ENCODE measurements around the gene CTNS.

CTNS gene

DNA sequence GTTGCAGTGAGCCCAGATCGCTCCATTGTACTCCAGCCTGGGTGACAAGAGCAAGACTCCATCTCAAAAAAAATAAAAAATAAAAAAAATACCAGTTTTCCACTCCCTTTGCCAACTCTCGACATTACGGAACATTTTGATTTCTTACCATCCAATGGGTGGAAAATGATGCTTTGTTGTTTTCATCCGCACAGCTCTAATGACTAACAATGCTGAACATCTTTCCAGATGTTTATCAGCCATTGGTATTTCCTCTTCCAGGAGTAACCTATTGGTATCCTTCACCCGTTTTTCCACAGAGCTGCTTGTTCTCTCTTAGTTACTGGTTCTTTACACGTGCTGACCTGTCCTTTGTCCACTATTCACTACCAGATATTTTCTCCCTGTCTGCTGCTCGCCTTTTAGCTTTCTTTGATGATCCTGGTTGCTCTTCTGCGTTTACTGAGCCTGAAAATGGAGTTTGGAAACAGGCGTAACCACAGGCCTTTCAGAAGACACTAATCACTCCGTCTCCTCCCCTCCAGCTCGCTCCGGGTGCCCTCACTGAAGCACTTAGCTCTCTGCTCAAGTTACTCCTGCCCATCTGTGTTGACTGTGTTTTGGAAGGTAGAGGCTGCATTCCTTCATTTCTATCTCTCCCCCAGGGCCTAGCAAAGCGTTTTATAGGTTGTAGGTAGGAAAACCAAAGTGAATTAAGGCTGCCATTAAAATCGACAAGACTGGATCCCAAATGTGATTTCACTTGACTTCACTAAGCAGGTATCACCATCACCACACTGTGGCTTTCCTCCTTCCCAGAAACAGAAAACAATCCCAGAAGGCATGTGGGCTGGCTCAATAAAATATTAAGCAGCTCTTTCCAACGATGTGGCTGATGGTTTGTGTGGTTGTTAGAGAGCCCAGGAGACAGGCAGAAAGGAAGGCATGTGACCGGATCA, 9.5 kb upstream of the CTNS start:
- no peak for DNase-seq

DNA sequence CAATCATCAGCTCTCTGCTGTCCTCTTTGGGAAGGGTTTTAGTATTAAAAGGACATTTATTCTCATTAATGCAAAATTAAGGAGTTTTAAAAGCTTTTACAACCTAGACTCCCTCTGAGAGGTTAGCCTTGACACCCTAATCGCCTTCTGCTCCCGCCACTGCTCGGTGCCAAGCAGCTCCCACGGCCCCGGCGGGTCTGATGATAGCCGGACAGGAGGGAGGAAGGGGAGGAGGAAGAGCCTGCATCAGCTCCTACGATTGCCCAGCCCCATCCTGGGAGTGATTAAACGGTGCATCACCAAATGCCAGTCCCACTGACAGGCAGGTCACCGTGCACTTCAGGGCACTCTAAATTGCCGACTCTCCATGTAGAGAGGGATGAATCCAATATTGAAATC, 8.8 kb upstream of the CTNS start:
- no peak for DNase-seq

DNA sequence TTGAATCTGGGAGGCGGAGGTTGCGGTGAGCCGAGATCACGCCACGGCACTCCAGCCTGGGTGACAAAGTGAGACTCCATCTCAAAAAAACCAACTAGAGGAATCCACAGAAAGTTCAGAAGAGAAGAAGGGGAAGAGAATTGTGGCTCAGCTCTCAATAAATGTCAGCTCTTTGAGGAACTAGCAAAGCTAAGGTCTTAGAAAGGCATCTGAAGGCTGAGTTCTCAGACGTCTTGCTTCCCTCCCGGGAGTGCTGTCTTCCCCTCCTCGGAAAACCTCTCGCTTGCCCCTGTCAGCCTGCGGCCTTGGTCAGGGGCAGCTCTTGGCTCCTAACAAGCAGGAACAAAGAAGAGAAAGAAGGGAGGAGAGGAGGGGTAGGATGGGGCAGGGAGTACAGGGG, 5.8 kb upstream of the CTNS start:
- DNase-seq = no peak

DNA sequence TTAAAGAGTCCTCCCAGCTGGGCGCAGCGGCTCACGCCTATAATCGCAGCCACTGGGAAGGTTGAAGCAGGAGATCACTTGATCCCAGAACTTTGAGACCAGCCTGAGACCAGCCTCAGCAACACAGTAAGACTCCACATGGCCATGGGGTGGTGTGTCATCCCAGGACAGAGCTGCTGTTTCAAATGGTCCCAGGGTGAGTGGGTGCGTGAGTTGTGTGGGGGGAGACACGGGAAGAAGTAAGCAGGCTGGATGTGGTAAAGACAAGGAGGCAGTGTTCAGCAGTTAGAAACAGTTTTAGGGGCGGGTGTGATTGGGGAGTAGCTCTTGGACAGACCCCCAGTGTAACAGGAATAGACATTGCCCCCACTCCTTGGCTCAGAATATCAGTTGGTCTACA, 4.3 kb upstream of the CTNS start:
- no peak for DNase-seq

DNA sequence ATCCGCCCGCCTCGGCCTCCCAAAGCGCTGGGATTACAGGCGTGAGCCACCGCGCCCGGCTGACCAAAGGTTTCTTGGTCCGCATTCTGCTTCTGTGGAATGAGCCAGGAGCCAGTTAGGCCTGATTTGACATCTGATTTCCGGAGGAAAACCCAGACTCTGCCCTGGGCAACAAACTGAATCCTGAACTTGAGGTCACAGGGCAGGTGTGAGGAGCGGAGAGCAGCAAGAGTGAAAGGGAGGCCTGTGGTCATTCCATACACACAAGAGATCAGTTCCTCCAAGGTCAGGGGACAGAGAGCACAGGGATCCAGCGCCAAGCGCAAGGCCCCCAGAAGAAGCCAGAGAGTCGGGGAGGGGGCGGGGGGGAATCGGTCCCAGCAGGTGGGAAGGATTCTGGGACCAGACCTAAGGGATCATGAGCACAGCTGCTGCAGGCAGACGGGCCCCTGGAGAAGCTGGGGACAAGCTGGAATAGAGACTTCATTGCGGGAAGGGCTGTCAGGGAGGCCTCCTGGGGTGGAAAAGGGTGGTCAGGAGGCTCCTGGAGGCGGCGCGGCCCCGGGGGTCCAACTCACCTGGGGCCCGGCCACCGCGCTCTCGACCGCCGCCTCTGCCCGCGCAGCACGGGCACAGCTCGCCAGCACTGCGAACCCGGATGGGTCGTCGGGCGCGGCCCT, 946 bp upstream of the CTNS start:
- no peak for DNase-seq

DNA sequence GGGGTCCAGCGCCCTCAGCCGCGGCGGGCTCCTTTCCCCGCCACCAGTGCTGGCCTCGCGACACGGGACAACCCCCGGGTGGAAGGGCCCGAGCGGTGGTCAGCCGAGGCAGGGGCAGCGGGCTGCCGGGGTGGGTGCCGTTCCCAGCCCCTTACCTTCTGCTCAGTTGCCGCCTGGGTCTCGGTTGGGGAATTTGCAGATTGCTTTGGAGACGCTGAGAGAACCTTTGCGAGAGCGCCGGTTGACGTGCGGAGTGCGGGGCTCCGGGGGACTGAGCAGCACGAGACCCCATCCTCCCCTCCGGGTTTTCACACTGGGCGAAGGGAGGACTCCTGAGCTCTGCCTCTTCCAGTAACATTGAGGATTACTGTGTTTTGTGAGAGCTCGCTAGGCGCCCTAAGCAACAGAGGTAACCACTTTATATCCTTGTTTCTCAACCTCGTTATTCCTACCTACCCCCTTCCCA, 381 bp downstream of the CTNS start:
- DNase-seq = no peak

DNA sequence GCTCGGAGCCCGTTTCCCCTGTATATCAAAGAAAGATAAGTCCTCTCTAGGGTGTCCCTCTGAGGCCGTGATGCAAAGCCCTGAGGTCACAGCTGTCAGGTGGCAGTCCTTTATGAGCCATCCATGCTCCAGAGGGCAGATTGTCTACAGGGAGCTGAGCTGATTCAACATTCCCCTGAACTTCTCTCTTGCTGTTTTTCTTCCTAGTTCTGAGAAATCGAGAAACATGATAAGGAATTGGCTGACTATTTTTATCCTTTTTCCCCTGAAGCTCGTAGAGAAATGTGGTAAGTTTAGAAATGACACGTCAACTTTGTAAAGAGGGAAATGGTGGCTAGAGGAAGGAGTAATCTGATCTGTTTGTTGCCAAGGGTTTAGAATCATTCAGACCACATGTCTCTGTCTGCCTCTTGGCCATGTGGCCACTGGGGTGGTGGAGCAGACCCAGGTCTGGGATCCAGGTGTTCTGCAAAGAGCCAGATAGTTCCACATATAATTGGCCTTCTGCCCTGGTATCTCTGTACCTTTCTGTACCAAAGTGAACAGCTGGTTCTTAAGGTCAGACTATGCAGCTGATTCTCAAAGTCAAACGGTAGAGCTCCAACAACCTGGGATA, 3.5 kb downstream of the CTNS start:
- no peak for DNase-seq

DNA sequence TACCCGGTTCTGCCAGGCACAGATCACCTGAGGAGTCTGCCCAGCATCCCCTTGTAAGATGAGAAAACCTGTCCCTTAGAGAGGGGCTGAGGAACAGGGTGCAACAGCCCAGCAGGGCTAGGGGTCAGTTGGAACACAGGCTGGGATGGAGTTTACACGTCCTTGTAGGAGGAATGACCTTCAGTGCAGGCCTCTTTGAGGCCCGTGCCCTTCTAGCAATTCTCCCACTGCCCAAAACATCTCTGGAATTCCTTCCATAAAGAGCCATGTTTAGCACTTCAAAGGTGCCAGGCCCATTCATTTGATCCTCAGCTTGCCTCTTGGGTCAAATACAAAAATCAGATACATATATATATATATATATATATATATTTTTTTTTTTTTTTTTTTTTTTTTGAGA, 4.5 kb downstream of the CTNS start:
- no peak for DNase-seq

DNA sequence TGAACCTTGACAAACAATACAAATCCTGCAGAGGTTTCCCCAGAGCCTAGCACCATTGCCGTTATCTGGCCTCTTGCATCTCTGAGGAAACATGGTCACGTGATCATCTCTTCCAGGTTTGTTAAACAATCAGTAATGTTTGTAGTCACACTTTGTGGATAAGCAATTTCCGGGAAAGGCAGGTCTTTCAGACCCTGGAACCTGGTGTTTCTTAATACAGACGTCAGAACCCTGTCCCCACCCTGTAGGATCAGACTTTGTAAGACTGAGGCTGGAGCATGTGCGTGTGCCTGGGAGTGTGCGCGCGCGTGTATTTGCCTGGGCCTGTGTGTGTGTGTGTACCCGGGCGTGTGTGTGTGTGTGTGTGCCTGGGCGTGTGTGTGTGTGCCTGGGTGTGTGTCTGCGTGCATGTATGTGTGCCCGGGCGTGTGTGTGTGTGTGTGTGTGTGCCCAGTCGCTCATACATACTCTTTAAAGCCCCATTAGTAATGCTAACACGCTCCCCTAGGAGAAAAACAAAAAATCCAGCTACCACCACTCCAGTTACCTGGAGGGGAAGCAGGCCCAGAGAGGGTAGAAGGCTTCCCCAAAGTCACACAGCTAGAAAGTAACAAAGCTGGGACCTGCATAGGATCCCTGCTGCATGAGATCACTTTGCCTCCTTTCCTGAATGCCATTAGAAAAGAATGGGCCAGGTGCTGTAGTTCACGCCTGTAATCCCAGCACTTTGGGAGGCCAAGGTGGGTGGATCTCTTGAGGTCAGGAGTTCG, 5.3 kb downstream of the CTNS start:
- peak; percentile 50 for DNase-seq

DNA sequence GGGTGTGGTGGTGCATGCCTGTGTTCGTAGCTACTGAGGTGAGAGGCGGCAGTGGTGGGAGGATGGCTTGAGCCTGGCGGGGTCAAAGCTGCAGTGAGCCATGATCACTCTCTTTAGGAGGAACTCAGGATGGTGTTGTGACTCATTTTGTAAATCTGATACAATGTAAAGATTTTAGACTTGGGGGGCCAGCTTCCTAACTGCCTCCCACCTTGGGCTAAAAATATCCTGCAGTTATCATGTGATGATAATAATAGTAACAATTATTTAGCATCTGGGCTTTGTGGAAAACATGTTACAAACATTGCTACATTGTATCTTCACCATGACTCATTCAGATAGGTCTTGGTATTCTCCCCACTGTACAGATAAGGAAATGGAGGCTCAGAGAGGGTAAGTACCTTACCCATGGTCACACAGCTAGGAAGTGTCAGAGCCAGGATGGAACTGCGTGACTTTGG, 7.4 kb downstream of the CTNS start:
- DNase-seq = no peak

DNA sequence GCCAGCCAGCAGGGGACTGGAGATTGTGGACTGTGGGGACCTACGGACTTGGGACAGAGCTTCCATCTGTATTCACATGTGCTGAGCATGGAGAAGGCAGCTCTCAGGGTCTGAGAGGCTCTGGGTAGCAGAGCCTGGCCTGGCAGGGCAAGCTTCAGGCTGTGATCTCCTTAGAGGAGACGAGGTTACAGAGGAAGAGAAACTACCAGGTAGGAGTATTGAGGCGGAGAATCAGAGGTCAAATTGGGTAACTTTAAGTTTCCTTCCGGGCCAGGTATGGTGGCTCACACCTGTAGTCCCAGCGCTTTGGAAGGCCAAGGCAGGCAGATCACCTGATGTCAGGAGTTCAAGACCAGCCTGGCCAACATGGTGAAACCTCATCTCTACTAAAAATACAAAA, 8.8 kb downstream of the CTNS start:
- no peak for DNase-seq

DNA sequence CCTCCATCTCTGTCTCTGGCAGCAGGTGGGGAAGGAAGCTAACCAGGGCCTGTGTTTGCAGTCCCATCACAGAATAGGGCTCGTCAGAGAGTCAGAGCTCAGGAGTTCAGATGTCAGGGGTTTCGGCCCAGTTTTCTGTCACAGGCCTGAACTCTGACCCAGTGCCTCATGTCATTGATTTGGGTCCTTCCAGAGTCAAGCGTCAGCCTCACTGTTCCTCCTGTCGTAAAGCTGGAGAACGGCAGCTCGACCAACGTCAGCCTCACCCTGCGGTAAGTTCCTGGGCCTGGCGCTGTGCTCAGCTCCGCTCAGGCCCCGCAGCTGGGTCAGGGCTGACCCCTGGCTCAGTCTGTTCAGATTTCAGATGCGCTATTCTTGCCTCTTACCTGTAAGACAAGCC, 10.7 kb downstream of the CTNS start:
- DNase-seq = no peak

DNA sequence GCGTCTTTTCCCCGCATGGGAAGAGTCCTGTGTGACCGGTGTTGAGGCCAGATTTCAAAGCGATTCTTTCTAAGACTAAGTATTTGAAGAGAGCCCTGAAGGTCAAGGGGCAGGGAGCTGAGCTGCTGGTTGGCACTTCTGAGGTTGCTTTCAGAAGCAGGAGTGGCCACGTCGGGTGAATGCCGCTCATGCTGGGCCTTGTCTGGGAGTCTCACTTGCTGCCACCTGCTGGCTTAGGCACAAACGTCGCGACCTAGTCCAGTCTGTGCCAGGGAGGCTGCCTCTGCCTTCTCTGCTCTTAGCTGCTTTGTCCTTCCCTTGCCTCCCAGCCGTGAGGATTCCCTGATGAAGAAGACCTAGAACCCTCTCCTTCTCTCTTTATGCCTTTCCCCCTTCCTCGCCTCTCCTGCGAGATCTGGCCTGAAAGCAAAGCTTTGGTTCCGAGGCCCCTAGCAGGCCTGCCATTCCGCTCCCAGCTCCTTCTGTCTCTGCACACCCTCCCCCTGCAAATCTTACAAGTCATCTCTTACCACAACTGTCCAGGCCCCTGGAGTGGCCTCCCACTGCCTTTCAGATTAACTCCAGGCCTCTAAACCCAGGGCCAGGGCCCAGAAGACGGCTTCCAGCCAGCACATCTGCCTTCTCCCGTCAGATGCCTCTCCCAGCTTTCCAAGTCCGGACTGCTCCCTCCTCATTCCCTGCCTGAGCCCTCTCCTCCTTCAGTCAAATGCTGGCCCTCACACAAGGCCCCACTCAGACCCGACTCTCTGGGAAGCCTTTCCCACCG, 11.4 kb downstream of the CTNS start:
- peak; percentile 28 for DNase-seq

DNA sequence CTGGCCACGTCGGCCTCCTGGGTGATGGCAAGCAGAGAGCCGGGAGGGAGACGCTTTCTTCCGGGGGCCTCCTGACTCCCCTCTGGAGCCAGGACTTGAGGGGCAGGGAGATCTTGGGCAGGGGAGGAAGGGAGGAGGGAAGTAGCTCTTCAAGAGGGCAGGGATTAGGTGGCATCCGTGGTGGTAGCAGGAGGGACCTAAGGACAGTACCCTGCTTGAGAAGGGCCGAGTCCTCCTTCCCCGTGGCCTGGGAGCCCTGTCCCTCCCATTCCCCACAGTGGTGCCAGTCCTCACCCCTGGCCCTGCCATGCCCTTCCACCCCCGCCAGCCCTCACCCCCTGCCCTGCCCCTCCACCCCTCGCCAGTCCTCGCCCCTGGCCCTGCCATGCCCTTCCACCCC, 19.2 kb downstream of the CTNS start:
- no peak for DNase-seq

DNA sequence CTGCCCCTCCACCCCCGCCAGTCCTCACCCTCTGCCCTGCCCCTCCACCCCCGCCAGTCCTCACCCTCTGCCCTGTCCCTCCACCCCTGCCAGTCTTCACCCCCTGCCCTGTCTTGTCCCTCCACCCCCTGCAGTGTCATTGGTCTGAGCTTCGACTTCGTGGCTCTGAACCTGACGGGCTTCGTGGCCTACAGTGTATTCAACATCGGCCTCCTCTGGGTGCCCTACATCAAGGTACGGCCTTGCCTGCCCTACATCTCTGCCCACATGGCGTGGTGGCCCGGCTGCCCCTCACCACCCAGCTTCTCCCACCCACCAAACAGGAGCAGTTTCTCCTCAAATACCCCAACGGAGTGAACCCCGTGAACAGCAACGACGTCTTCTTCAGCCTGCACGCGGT, 19.8 kb downstream of the CTNS start:
- no peak for DNase-seq

DNA sequence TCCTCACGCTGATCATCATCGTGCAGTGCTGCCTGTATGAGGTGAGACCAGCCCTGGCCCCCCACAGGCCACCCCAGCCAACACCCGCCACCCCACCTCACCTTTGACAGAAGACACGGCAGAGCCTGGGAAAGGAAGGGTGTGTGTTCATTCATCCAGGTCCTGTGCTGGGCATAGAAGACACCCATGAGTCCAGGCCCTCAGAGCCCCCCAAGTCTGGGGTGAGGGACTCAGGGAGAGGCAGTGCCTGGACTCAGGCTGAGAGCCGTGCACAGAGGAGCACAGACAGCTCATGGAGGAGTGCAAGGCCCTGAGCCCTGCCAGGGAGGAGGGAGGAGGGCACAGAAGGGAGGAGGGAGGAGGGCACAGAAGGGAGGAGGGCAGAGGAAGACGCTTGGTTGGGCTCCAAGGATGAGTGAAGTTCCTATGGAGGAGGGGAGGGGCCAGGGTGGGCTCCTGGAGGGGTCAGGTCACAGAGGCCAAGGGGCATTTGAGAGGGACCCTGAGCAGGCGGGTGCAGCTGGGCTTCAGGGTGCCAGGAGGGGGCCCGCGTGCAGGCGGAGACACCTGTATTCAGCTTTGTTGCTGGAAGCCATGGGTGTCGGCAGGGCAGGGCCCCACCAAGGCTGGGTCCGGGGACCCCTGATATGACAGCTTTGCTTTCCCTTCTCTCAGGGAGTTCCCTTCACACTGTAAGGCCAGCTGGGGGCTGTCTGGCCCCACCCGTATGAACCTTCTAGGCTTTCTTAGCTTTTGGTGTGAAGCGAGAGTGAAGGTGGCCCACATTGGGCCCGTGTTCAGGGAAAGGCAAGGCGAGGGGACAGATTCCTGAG, 20.4 kb downstream of the CTNS start:
- no peak for DNase-seq

DNA sequence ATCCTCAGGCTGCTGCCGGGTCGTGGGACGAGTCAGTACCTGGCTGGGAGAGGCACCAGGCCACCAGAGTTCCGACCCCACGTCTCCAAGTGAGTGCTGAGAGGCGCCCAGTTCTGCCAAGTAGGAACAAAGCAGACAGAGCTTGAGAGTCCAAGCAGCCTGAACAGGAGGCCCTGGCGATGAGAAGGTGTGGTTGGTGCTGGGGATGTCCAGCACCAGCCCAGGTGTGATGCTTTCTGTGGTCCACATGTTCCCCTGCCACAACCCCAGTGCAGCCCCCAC, 21.0 kb downstream of the CTNS start:
- DNase-seq = no peak

DNA sequence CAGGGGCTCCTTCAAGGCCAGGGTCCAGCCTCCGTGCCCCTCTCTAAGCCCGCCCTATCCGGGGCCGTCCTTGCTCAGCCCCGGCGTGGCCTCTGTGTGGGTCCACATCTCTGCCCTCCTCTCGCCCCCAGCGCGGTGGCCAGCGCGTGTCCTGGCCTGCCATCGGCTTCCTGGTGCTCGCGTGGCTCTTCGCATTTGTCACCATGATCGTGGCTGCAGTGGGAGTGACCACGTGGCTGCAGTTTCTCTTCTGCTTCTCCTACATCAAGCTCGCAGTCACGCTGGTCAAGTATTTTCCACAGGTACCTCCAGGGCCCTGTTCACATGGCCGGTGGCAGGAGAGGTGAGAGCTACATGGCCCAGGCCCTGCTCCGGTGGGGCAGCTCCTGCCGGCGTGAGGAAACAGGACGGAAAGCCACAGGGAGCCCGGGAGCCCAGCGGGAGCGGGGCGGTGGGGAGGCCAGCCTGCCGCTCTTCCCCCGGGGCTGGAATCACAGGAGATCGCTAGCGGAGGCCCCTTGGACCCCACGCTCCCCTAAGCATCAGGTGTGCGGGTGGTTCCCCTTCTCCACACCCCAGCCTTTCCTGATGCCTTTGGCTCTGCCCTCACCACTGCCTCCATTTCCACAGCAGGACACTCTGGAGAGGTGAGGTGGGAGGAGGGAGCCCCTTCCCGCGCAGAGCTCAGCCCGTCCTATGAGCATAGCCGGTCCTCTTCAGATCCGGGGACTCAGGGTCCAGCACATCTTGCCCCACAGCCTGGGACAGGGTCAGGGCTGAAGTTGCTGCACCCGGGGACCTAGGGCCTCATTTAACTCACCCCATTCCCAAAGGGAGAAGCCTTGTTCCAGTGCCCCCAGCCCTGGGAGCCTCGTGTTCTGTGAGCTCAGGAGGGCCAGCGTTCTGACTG, 21.6 kb downstream of the CTNS start:
- DNase-seq = no peak

DNA sequence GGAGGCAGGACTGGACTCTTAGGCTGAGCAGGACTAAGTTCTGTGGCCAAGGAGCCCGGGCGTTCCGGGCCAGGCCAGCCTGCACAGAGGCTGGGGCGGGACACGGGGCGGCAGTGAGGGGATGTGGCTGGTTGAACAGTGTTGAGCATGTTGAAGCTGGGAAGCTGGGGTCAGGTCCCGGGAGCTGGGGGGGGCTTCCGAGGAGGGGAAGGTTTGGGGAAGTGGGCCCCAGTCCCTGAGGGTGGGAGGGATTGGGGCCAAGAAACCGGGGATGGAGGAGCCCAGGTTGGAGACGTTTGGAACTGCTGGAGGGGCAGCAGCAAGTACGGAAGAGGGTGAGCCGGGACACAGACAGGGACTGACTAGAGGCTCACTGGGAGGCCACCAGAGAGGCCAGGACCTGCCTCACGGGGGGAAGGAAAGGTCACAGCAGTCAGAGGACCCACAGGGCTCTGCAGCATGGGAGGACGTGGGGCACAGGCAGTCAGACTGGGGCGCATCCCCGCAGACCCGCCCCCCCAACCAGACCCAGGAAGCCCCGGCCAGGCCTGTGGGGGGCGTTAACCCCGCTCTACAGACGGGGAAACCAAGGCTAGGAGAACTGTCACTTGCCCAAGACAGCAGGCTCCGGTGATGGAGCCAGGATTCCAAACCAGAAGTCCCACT, 22.4 kb downstream of the CTNS start:
- DNase-seq = no peak

Measured in kidney glomerular epithelial cell (primary cell).